HG02642 (cell line): ENCODE results near the gene PACRG.

ENCODE experiments used
- ATAC-seq: cut with Tn5 transposase; IDR thresholded peaks from one replicate; pipeline ENCODE4 v1.9.1; 2021; ENCODE audit warnings: mild to moderate bottlenecking; ENCODE audit not compliant: unreplicated experiment, poor library complexity

Gene PACRG

DNA sequence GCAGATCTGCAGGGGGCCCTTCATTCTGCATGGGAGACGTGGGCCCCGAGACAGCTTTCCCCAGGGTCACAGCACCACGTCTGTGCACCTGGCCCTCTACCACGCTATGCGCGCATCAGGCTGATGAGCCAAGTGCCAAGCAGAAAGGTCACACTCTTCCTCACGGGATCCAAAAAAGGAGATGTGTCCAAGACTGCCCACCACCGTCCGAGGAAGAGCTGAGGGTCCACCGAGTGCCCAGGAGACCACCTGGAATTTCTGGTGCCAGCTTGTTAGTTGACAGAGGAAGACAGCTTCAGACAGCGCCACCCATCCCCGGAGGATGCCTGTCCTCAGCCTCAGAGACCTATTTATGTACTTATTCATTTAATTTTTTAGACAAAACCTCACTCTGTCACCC is 609.2 kb downstream of the PACRG start:
- ATAC-seq: no peak

DNA sequence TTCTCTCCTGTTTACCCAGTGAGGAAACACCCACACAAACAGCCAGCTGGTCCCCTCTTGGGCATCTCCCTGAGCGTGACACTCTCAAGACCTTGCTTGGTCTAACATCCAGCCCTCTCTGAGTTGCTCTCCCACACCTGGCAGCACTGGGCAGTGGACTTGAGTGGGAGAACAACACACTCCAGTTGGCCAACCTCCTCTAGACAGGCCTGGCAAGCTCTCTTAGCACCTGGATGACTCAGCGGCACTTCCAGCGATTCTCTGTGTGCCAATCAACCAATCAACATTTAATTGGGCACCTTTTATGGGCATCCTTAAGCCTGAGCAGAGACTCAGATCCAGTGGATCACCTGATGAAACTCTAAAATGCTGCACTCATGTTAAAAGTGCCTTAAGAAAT is 610.2 kb downstream of the PACRG start:
- ATAC-seq: no peak

DNA sequence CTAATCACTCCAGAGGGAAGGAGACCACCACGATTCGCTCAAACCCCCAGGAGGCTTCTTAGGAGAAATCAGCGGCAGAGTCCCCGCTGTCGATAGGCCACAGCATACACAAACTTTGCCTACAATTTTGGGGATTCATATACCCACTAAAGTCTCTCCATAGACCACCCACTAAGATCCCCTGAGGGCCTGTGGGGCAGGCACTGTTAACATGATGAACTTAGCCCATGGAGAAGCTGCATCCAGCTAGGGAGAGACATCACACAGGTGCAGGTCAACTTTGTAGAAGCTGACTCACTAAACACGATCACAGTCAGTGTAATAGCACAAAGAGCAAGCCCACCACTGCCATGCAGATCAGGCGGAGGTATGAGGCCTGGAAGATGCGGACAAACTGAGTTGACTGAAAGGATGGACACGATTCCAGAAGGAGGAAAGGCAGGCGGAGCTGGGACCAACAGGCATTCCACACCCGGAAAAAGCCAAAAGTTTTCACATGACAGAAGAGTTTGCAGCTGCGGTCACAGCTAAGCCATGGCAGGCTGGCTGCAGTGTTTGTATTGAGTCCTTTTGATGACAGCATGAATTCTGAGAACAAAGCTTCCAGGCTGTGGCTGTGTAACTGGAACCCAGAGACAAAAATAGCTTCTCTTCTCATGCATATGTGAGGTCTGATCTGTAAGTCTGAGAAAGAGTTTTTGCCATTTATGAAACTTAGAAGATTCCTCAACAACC is 611.1 kb downstream of the PACRG start:
- ATAC-seq: no peak

DNA sequence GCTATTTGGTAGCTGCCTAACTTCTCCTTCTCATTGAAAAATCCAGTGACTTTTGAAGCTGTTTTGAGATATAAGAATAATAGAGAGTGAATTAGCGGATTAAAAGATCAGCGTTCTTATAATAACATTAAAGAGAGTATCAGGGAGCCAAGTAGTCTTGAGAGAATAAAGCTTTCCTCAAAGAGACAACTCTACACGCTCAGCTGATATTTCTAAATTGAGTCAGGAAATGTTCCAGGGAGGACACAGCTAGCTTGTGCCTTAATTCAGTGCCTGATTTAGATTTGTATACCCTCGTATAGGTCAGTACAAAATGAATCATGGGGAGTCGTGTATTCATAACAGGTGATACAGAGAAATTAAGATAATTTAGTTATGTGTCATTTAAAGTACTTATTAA is 611.7 kb downstream of the PACRG start:
- no peak for ATAC-seq

DNA sequence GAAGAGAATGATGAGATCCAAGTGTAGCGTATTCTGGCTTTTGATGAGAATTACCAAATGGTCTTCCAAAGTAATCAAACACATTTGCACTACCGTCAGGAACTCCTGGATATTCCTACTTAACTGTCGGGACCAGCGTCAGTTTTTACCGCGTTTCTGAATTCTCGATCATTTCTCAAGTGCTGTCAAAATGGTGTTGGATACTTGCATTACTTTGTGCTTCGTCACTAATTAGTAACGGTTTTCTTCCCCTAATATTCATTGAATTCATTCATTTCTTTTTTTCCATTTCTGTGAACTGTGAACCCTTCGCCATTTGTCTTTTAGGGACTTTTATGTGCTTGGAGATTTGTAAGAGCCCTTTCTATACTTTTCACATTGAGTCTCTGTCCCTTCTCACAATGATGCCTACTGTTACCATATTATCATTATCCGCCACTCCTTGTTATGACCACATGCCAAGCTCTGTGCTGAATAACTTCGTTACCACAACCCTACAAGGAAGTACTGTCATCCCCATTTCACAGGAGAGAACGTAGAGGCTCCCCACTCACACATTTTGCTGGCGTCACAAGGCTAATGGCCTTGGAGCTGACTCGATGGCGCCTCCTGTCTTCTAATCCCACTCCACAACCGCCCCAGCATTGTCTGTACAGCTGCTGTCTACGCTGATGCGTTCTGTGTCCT is 612.6 kb downstream of the PACRG start:
- ATAC-seq: no peak

DNA sequence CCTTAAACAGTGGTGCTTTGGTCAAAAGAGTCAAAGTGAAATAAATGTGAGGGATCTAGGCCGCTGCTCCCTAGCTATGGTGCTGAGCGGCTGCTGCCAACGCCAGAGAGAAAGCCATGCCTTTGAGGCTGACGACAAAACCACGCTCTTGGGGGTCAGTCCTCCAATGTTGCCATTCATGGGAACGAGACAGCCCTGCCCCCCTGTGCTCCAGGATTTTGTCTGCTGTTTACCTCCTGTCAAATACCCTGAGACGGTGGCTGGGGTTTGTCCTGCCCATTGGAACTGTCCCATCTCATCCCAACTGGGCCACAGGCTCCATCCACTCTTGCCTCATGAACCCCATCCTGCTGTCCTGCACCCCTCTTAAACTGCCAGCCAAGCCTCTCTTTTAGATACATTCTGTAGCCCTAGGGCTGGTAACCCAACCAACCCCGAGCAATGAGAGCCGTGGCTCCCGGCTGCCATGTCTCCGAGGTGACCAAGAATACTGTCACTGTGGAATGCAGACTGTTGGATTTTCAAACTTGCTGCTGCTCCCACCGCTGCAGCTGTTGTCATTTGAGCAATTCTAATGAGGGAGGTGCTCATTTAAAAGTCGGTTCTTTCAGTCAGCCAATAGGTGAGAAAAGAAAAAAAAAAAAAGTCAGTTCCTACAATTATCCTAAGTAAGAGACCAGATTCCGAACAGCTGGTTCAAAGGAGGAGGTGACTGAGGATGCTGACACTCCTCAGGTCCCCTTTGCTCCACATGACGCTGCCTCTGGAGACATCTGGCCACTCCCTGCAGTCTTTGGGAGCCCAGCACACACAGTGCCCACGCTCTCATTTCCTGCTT is 613.7 kb downstream of the PACRG start:
- ATAC-seq: no peak

DNA sequence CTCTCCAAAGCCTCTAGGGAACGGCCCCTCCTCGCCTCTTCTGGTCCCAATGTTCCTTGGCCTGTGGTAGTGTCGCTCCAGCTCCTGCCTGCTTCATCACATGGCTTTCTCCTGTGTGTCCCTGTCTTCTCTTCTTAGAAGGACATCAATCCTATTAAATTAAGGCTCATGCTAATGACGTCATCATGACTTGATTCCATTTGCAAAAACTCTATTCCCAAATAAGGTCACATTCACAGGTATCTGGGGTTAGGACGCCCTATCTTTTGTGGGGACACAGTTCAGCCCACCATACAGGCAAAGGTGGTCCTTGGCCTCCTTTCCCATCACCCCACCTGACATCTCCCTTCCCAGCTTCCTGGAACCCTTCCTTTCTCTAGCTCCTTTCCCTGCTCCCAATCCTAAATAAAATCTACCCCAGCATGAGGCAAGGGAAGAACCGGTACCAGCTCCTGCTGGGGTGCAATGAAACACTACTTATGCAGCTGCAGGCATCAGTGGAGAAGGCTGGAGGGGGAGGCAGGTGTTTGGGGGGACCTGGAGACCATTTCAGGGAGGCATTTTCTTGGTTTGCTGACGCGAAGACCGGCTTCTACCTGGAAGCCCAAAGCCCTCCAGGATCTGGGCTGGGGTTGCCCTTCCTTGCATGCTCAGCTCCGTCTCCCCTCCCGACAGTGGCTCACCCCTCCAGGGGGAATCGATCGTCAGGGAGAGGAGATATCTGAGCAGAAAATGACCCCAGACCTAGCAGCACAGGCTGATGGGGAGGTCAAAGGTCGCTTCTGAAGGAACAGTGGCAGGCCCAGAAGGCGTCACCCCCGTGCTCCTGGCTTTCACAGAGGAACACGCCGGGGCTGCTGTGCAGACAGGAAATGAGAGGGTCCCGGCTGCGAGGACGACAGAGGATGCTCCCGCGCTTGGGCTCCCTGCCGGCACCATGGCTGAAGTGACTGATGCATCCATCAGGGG is 615.1 kb downstream of the PACRG start:
- no peak for ATAC-seq

DNA sequence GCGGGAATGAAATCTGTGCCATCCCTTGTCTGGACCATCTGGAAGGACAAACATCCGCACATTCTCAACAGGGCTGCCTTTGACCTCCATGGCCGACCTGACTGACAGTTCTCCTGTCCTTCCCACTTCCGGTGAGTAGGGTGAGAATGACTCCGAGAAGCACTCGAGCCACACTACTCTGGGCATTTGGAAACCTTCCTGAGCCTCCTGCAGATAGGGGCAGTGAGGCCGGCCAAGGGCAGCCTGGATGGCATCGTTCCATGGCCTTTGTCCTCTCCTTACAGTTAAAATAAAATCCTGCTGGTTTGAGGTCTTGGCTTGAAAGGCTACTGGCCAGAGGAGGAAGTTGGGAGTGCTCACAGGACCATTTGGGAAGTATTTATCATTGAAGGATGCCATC is 615.8 kb downstream of the PACRG start:
- no peak for ATAC-seq

DNA sequence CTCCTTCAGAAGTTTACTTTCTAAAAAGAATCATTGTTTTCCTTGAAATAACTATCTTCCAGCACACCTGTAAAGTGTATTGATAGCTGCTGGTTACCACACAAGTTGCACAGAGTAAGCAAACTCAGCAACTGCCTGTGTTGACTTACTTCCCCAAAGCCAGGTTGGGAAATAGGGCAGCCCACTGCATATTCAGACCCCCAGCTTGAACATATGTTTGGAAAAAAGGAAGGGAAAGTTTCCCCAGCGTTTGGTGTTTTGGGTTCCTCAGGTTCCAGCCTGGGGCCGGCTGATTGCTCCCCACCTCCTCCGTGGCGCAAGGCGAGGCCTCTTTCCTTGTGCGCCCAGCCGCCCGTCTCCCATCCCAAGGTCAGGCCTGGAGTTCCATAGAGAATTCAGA is 616.6 kb downstream of the PACRG start:
- no peak for ATAC-seq

DNA sequence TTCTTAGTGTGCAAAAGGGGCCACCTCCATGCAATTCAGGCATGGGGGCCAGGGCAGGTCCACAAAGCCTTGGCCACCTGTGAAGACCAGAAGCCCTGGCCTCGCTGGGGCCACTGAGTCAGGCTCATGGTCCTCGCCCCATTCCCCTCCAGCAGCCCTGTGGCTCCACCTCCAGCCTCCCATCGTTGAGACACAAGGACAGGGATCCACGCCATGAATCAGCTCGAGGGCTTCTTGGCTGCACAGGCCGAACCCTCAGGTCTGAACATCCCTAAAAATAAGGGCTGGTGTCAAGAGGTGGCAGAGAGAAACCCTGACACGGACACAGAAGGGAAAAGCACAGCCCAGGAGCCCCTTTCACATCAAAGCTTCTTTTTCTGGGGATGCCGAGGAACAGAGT is 618.2 kb downstream of the PACRG start:
- no peak for ATAC-seq

DNA sequence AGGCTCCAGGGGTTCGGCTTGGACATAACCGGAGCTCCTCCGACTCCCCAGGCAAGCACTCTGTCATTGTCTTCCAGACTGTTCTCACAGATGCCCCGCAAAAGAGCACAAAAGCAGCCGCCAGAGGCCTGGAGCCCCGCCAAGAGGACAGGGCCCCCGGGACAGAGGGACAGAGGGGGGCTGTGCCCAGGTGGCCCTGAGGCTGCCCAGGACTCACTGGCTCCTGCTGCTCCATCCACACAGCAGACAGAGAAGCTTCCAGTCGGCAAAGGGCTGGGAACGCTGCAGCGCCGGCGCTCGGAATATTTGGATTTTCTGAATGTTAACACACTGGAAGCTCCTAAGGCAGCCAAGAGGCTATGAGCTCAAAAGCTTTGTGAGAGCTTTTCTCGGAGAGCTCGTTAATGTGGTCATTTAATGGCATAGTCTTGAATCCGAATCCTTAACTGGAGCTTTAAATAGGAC is 618.8 kb downstream of the PACRG start:
- ATAC-seq: no peak

DNA sequence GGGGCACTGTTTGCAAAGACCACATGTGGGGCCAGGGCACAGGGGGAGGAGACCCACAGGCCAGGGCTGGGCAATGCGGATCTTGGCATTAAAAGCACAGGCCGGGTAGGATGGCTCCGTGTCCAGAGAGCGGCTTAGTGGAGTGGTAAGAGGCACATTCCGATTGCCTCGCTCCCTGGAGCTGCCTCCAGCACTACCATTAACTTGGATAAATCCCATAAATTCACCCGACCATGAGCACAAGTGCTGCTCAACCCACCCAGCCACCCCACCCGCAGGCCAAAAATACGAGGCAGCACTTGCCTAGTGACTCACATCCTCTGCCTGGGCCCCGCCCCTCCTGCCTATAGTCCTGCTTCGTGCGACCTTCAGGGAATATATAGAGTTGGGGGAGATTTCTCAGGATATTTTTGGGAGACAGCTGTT is 619.3 kb downstream of the PACRG start:
- no peak for ATAC-seq

DNA sequence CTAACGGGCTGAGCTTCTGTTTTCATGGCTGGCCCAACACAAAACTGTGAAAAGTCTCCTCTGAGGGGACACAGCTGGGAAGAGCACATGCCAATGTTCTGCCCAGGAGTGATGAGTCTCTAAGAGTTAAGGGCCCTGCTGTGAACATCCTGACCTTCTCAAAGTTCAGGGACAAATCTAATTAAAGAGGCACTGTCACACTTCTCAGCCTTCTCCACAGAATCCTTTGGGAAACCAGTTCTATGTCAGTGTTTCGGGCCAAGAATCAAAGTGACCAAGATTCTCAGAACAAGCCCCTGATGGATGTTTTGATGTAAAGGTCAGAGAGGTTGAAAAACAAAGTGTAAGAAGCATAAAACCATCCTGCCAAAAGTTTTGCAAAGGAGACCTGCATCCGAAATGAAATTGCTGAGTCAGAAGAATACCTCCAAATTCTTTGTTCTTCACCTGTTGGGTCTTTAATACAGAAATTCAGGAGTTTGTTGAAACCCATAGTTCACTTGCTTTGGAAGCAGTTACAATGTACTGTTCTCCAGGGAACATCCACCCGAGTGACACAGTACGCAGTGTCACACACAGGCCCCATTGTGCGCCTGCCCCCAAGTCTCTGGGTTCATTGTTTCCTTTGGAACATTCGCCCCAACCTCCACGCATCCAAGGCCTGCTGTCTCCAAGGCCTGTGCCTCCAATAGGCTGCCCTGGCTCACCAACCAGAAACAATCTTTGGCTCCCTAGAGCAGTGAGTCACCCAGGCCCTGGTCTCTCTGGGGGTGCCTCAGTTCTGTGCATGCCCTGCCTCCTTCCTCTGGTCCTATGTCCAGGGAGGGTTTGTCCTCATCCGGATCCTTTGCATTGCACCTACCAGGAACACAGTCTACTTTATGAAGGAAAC is 621.3 kb downstream of the PACRG start:
- no peak for ATAC-seq

DNA sequence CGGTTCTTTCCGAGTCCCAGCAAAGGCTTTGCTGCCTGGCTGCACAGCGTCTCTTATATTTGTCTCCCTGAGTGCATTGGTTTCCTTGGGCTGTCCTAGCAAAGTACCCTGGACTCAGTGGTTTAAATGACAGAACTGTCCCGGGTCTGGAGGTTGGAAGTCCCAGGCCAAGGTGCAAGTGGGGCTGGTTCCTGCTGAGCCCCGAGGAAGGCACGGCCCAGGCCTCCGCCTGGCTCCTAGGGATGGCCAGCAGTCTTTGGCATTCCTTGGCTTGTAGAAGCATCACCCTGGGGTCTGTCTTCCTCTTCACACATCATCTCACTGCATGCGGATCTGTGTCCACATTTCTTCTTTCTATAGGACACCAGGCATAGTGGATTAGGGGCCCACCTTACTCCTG is 621.9 kb downstream of the PACRG start:
- no peak for ATAC-seq

DNA sequence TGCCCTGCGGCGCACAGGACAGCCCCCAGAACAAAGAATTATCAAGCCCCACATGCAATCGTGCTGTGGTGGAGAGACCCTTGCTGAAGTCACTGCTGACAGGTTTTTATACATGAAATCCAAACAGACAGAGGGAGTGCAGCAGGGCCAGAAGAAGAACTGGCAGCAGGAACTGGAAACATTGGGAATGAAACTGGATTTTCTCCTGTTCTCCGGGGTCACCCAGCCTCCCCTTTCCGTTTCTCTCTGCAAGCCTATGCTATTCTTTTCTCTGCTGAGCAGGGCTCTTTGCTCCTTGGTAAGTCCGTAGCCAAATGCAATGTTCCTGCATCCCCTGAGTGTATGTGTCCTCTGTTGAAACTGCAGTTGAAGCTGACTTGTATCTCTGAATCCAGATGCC is 623.2 kb downstream of the PACRG start:
- no peak for ATAC-seq

DNA sequence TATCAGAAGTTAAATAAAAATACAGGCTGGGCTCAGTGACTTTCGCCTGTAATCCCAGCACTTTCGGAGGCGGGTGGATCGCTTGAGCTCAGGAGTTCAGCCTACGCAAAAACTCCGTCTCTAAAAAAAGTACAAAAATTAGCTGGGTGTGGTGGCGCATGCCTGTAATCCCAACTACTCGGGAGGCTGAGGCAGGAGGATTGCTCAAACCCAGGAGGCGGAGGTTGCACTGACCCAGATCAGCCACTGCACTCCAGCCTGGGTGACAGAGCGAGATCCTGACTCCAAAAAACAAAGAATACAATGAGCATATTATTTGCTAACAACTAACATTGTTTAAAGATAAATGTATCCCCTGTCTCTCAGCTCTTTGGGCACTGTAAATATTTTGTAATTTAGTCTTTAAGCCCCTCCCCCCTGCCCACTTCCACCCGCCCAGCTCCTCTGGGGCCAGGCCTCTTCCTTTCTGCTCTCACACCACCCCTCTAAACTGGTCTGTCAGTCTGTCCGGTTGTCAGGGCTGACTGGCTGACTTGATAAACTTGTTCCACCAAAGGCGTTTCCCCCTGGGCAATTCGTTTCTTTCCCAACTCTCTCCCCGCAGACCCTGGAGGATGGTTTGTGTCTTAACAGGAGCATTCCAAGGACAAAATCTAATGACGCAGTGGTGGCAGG is 624.4 kb downstream of the PACRG start:
- no peak for ATAC-seq

DNA sequence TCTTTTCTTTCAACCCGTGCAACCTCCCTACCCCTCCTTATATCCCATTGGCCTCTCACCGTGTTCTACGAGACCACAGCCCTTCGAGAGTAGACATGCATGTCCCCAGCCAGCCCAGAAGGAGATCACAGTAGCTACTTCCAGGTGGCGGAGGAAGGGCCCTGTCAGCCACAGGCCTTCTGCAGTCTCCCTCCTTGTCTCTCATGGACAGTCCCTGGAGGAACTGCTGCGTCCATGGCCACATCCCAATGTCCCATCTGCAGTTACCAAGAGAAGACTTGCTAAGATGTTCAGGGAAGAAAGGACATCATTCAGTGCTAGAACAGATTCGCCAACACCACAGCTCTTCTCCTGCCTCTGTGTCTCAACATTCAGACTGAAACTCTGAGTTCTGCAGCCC is 625.2 kb downstream of the PACRG start:
- ATAC-seq: no peak

DNA sequence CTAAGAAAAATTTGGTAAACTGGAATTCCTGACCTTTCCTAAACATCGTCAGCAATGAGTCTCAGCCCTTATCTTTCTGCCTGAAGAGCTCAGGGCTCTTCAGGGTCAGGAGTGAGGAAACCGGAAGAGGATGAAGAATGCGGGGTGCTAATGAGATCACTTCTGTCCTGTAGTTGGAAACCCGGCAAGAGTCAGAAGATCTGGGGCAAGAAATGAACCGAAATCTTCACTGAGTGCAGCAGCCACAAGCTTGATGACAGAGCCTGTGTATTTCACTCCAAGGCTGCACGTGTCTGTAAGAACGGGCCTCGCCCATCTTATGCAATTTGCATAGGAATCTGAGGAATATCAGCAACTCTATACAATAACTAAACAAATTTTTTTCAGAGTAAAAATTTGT is 626.3 kb downstream of the PACRG start:
- no peak for ATAC-seq
